Measurements from ENCODE around the gene MBTPS1.

DNA sequence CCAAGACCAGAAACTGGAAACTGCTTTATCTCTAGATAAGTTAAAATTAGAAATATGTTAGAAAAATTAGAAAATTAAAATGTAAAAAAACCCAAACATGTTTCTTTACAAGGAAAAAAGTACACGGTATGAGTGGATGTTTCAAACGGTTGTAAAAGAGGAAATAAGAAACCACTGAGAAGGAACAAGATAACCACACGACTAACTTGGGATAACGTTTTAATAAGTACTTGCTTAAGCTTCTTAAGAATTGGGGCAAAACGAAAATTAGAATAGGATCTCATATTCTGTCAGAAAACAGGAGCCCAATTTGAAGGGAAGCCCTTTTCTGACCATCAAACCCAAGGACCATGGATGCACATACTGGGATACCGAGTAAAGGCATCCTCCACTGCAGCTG, 31.0 kb downstream of the MBTPS1 start:
- TF ChIP-seq, protein P1, sequence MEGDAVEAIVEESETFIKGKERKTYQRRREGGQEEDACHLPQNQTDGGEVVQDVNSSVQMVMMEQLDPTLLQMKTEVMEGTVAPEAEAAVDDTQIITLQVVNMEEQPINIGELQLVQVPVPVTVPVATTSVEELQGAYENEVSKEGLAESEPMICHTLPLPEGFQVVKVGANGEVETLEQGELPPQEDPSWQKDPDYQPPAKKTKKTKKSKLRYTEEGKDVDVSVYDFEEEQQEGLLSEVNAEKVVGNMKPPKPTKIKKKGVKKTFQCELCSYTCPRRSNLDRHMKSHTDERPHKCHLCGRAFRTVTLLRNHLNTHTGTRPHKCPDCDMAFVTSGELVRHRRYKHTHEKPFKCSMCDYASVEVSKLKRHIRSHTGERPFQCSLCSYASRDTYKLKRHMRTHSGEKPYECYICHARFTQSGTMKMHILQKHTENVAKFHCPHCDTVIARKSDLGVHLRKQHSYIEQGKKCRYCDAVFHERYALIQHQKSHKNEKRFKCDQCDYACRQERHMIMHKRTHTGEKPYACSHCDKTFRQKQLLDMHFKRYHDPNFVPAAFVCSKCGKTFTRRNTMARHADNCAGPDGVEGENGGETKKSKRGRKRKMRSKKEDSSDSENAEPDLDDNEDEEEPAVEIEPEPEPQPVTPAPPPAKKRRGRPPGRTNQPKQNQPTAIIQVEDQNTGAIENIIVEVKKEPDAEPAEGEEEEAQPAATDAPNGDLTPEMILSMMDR (conservative IDR thresholded peaks at IDR 0.05; ENCODE audit: low read depth, low read length): no peak
- TF ChIP-seq EZH2 (IDR thresholded peaks at IDR 0.05; ENCODE audit: low read length, unreplicated experiment) (no peak), EZH2phosphoT487 (IDR thresholded peaks at IDR 0.05; ENCODE audit: borderline replicate concordance, low read length) (no peak)
